Activated T-cell treated with anti-CD3 and anti-CD28 coated beads, Interleukin-2, amount 50 U/mL, for 72 hours (primary cell): ENCODE results near the gene NFATC4. TPM values are rescaled to one million over a fixed set of nuclear protein-coding genes. Genes with fewer than 3 reads are reported as not detected.

Experiments
- ATAC-seq, 2 donors: fragments of 150-1000 bp; cut with Tn5 transposase; replicated peaks in 1 of 2; 2 replicates each; pipeline ENCODE4 v1.10.0; 2021; ENCODE audit warnings: moderate library complexity in 2 of 2, mild to moderate bottlenecking in 1 of 2
- DNase-seq, 2 donors: peaks; one replicate each; pipeline ENCODE4 v3.0.0; 2021 to 2022; ENCODE audit warnings: mixed read lengths in 1 of 2
- H3K27ac Mint-ChIP-seq: one replicate; pipeline ENCODE4 v1.8.0; 2022; ENCODE audit warnings: mild to moderate bottlenecking, moderate library complexity, mixed read lengths
- H3K27me3 Mint-ChIP-seq: one replicate; pipeline ENCODE4 v1.8.0; 2022; ENCODE audit warnings: low read depth, mixed read lengths
- H3K36me3 Mint-ChIP-seq, 2 donors: one replicate each; pipeline ENCODE4 v1.8.0; 2022; ENCODE audit warnings: mixed read lengths in 2 of 2, mild to moderate bottlenecking in 1 of 2; ENCODE audit not compliant: insufficient read depth in 2 of 2
- H3K4me1 Mint-ChIP-seq: one replicate; pipeline ENCODE4 v1.8.0; 2022; ENCODE audit warnings: low read depth, mixed read lengths
- H3K4me3 Mint-ChIP-seq, 2 donors: one replicate each; pipeline ENCODE4 v1.8.0; 2022; ENCODE audit warnings: mild to moderate bottlenecking in 2 of 2, mixed read lengths in 2 of 2, moderate library complexity in 2 of 2
- H3K9me3 Mint-ChIP-seq, 2 donors: one replicate each; pipeline ENCODE4 v1.8.0; 2022; ENCODE audit warnings: mixed read lengths in 2 of 2
- total RNA-seq, 2 donors: library from RNA; stranded (reverse); gene quantifications; one replicate each; pipeline ENCODE4 v1.2.3, GENCODE V29; 2022

The NFATC4 gene
- total RNA-seq, 2 donors from 2014 or later = 2.6 to 11.3 TPM

DNA sequence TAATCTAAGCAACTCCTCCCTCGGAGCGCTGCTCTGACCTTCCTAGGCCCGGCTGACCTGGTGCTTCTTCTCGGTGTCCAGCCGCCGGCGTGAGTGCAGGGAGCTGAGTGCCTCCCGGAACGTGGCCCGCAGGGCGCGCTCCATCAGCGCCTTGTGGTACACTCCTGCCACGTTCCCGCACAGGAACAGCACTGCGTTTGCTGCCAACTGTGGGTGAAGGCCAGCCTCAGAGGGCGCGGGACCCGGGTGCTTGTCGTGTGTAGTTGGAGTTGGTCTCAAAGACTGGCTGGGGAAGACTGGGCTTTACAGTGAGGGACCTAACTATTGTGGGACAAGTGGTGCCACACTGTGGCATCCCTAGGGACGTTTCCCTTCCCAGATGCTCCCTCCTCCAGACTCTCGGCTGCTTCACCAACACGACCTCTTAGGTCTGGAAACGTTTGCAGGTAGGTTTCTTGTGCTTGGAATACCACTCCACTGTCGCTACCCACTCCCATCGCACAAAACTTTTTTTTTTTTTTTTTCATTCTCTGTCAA lies 36.2 kb upstream of the NFATC4 start:
- H3K9me3 Mint-ChIP-seq = no peaks in the 10 kb centered on the region
- ATAC-seq (peak in 1 of 2 donors; percentile 3), DNase-seq (no peak)
- H3K27me3 Mint-ChIP-seq = peaks cover 30% of the 10 kb centered on the region
- H3K27ac Mint-ChIP-seq = peak overlapping the region; percentile 17
- H3K4me1 Mint-ChIP-seq = peaks cover 54% of the 10 kb centered on the region
- H3K36me3 Mint-ChIP-seq = peaks cover 0 to 2% of the 10 kb centered on the region in 2 donors
- H3K4me3 Mint-ChIP-seq = peak overlapping the region; percentile 83 to 86

DNA sequence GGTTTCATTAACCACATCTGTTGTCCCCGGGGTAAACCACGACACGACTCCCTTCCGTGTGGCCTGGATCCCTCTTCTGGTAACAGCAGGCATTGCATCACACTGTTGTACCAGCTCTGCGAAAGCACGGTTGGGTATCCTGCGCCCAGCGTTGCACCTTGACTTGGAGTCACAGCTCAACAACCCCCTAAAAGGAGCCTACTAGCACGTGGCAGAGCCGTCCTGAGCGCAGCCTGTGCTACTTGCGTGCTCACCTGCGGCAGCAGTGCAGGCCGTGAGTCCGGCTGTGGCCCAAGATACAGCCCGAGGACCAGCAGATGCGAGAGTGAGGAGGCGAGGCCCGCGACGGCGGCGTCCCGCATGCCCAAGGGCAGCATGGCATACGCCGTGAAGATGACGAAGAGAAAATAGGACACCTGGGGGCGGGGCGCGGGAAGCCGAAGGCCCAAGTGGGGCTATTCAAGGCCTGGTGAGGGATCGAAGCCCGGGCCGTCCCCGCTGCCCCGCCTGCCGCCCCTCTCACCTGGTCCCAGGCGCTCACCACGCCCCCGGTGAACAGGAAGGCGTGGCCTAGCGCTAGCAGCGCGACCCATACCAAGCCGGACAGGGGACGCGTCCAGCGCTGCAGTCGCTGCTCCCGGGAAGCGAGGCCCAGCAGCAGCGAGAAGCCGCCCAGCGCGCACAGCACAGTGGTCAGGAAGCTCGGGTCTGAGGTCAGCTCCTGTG lies 35.6 kb upstream of the NFATC4 start:
- Mint-ChIP-seq H3K4me3 (peak overlapping the region; percentile 83 to 86), H3K36me3 (peaks cover 0 to 2% of the 10 kb centered on the region in 2 donors), H3K9me3 (no peaks in the 10 kb centered on the region), H3K4me1 (peaks cover 55% of the 10 kb centered on the region), H3K27me3 (peaks cover 30% of the 10 kb centered on the region), H3K27ac (peak overlapping the region; percentile 17)
- ATAC-seq (peak; percentile 78 to 81), DNase-seq (peak; percentile 84 to 87)

DNA sequence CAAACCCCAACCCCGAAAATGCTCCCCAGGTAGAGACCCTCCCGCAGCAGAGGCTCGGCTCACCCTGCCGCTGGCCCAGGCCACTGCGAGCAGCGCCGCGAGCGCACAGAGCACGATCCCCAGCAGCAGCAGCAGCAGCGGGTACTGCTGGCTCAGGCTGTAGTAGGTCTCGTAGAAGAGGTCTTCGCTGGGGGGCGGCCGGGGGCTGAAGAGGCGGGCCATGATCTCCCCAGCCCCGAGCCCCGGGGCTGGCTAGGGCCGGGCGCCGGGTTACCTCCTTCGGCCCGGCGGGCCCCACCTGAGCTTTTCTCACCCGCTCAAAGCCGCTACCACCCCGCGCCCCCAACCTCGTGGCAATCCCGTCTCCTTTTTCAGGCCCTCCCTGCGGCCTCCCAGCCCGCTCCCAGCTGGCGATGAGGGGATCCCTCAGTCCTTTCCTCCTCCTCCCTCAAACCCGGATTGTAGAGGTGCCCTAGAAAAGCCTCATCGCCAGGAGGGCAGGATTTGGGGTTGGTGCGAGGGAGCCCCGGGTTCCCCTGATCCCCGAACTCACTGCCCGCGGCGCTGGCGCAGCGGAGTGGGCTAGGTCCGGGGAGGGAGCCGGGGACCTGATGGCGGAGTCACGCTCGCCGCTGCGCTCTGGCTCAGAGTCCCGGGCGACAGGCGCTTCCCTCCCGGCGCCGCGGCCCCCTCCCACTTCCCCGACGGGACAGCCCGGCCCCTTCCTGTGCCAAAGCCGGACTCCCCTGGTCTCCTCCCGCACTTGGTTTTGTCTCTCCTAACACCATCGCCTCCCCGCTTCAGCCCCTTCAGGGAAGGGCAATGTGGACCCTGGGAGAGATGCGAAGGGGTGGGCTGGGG lies 33.3 kb upstream of the NFATC4 start, which contains the start of gene ADCY4:
Gene ADCY4 (minus strand): TSS at position 641 of the 861 bp plus-strand sequence. CDS start 419 bp downstream, at position 222.
- H3K27me3 Mint-ChIP-seq = peaks cover 30% of the 10 kb centered on the region
- ATAC-seq = peak in 1 of 2 donors; percentile 25
- no peak within 1 kb of the TSS for H3K27ac Mint-ChIP-seq
- peaks cover 54% of the 10 kb centered on the region for H3K4me1 Mint-ChIP-seq
- no peaks in the 10 kb centered on the region for H3K9me3 Mint-ChIP-seq
- DNase-seq = peak in 1 of 2 donors; percentile 42
- H3K4me3 Mint-ChIP-seq = peak within 1 kb of the TSS; percentile 71 to 83
- H3K36me3 Mint-ChIP-seq = peaks cover 0 to 2% of the 10 kb centered on the region in 2 donors

DNA sequence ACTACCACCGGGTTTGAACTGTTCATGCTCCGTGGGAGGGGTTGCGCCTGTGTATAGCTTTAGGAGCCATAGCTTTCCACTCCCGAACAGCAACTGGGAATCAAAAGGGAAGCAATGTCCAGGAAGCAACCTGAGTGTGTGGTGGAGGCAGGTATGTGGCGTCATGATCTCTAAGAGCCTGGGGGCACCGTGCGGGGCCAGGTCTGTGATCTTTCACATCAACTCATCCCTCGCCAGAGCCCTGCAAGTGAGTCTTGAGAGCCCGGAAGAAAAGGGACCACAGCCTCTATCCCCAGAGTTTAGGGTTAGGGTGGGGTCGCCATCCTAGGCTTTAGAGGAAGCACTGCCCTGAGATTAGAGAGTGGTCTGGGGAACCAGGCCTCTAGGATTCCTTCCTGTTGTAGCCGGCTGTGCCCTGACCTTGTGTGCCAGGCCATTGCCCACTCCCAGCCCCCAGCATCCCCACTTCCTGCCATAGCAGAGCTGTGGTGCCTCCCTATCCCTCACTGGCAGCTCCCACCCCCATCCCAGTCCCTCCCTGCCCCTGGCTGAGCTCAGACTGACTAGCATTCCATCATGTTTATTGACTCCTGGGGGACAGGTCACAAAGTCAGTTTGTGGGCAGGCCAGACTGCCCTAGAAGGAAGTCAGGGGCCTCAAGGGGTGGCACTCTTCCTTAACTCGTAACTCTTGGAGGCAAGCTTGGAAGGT lies 32.4 kb upstream of the NFATC4 start:
- peak overlapping the region; percentile 53 to 59 for H3K4me3 Mint-ChIP-seq
- no peak for ATAC-seq
- peaks cover 54% of the 10 kb centered on the region for H3K4me1 Mint-ChIP-seq
- no peak for DNase-seq
- H3K27me3 Mint-ChIP-seq = peaks cover 30% of the 10 kb centered on the region
- H3K36me3 Mint-ChIP-seq = peaks cover 0 to 2% of the 10 kb centered on the region in 2 donors
- no peak overlapping the region for H3K27ac Mint-ChIP-seq
- H3K9me3 Mint-ChIP-seq = no peaks in the 10 kb centered on the region

DNA sequence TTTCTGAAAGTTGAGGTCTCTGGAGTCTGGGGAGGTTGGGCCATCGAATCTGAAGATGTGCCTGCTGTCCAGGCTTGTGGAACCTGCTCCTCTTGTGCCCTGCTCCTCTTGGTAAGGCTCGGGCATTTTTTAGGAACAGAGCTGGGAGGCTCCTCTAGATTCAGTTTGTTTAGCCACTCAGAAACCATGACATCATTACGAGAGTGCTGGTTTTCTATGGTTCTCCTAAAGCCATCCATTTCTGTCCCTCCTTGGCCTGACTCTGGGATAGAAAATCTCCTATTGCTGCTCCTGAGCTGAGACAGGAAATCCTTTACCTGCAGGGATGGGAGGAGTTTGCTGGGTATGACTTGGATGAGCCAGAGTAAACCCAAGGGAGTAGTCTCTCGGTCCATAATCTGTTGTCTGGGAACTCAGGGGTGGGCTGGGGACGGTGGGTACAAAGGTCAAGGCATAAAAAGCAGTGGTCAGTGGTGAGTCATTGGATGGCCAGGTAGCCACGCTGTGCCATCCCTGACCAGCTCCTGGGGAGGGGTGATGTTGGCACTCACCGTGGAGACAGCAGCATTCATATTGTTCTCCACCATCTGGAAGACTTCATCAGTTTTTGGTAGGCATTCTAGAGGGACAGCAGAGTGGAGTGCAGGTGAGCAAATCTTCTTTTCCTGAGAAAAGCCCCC lies 30.7 kb upstream of the NFATC4 start:
- DNase-seq = no peak
- Mint-ChIP-seq H3K9me3 (no peaks in the 10 kb centered on the region), H3K36me3 (peaks cover 0 to 2% of the 10 kb centered on the region in 2 donors), H3K4me3 (no peak overlapping the region), H3K27me3 (peaks cover 27% of the 10 kb centered on the region), H3K27ac (no peak overlapping the region), H3K4me1 (peaks cover 49% of the 10 kb centered on the region)
- ATAC-seq = no peak

GRCh38 chr14:24337824-24338175 lies 30.2 kb upstream of the NFATC4 start:
- Mint-ChIP-seq H3K27me3 (peaks cover 26% of the 10 kb centered on the region), H3K27ac (no peak overlapping the region), H3K9me3 (no peaks in the 10 kb centered on the region), H3K4me1 (peaks cover 46% of the 10 kb centered on the region), H3K4me3 (no peak overlapping the region), H3K36me3 (peaks cover 0 to 2% of the 10 kb centered on the region in 2 donors)
- ATAC-seq (no peak), DNase-seq (no peak)

- Mint-ChIP-seq H3K36me3 (peaks cover 0 to 2% of the 10 kb centered on the region in 2 donors), H3K27me3 (peaks cover 22% of the 10 kb centered on the region), H3K27ac (no peak overlapping the region), H3K9me3 (no peaks in the 10 kb centered on the region), H3K4me3 (peak overlapping the region; percentile 90 to 91), H3K4me1 (peaks cover 39% of the 10 kb centered on the region)
- no peak for DNase-seq
- ATAC-seq = no peak
Measured at GRCh38 chr14:24338843-24339242, 29.1 kb upstream of the NFATC4 start.

GRCh38 chr14:24339284-24340151 lies 28.5 kb upstream of the NFATC4 start, which contains the start of gene RIPK3:
RIPK3 (minus strand) TSS chr14:24339991; CDS start chr14:24339826, 165 bp downstream.
- Mint-ChIP-seq H3K4me3 (peak within 1 kb of the TSS; percentile 90 to 91), H3K27me3 (peaks cover 26% of the 10 kb centered on the region), H3K36me3 (peaks cover 0 to 2% of the 10 kb centered on the region in 2 donors), H3K9me3 (no peaks in the 10 kb centered on the region), H3K27ac (peak within 1 kb of the TSS; percentile 69), H3K4me1 (peaks cover 32% of the 10 kb centered on the region)
- DNase-seq = peak; percentile 77 to 80
- ATAC-seq = peak; percentile 95 to 96

GRCh38 chr14:24340606-24341005 lies 27.4 kb upstream of the NFATC4 start:
- peaks cover 25% of the 10 kb centered on the region for H3K27me3 Mint-ChIP-seq
- no peak overlapping the region for H3K27ac Mint-ChIP-seq
- H3K4me3 Mint-ChIP-seq = no peak overlapping the region
- DNase-seq (no peak), ATAC-seq (no peak)
- H3K9me3 Mint-ChIP-seq = no peaks in the 10 kb centered on the region
- peaks cover 0 to 2% of the 10 kb centered on the region in 2 donors for H3K36me3 Mint-ChIP-seq
- peaks cover 22% of the 10 kb centered on the region for H3K4me1 Mint-ChIP-seq

DNA sequence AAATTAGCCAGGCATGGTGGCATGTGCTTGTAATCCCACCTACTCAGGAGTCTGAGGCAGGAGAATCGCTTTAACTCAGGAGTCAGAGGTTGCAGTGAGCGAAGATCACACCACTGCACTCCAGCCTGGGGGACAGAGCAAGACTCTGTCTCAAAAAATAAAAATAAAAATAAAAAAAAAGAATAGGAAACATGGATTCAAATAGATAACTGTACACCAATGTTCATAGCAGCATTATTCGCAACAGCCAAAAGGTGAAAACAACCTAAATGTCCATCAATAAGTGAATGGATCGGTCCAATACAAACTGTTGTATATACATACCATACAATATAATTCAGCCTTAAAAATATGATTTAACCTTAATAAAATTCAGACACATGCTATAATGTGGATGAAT lies 25.1 kb upstream of the NFATC4 start:
- H3K4me1 Mint-ChIP-seq = peaks cover 15% of the 10 kb centered on the region

GRCh38 chr14:24343795-24344660 lies 24.0 kb upstream of the NFATC4 start:
- DNase-seq (no peak), ATAC-seq (no peak)
- Mint-ChIP-seq H3K4me3 (no peak overlapping the region), H3K4me1 (peaks cover 6% of the 10 kb centered on the region), H3K9me3 (no peaks in the 10 kb centered on the region), H3K27me3 (peaks cover 31% of the 10 kb centered on the region), H3K36me3 (no peaks in the 10 kb centered on the region), H3K27ac (no peak overlapping the region)

More for the DNA sequence above, 25.1 kb upstream of the NFATC4 start:
- DNase-seq (no peak), ATAC-seq (no peak)
- peaks cover 25% of the 10 kb centered on the region for H3K27me3 Mint-ChIP-seq
- H3K36me3 Mint-ChIP-seq = no peaks in the 10 kb centered on the region
- H3K4me3 Mint-ChIP-seq = no peak overlapping the region
- no peaks in the 10 kb centered on the region for H3K9me3 Mint-ChIP-seq
- H3K27ac Mint-ChIP-seq = no peak overlapping the region
